DND-41 (cell line): Measurements from ENCODE around the gene RRP36.
"Not testable (repeated sequence)": the region's sequence is repeated elsewhere in the genome, so short reads cannot be mapped to it uniquely, and the experiment has no call there.

ENCODE experiments used
- ATAC-seq: fragments of 200-7000 bp; cut with Tn5 transposase; 3 replicates; pipeline ENCODE4 v1.9.1; 2021; ENCODE audit warnings: low read depth; ENCODE audit not compliant: insufficient read depth
- DNase-seq: peaks from one replicate; pipeline ENCODE4 v3.0.0-alpha.2; 2020
- H2AFZ ChIP-seq: 2 replicates; pipeline ENCODE4 v1.6.0; 2012; ENCODE audit warnings: low read depth, low read length
- H3K27ac ChIP-seq: 2 replicates; pipeline ENCODE4 v1.5.1; 2012; ENCODE audit warnings: low read length, inconsistent platforms
- H3K27me3 ChIP-seq: fragments of 200-600 bp; sonication (generic); 2 replicates; pipeline ENCODE4 v1.6.0; 2012; ENCODE audit warnings: low read length, mild to moderate bottlenecking, inconsistent platforms; ENCODE audit not compliant: insufficient read depth, poor library complexity
- H3K36me3 ChIP-seq: 2 replicates; pipeline ENCODE4 v1.5.1; 2012; ENCODE audit warnings: low read length, inconsistent platforms; ENCODE audit not compliant: insufficient read depth
- H3K4me1 ChIP-seq: 2 replicates; pipeline ENCODE4 v1.5.1; 2012; ENCODE audit warnings: mild to moderate bottlenecking, low read length; ENCODE audit not compliant: insufficient read depth
- H3K4me2 ChIP-seq: 2 replicates; pipeline ENCODE4 v1.6.0; 2012; ENCODE audit warnings: mild to moderate bottlenecking, moderate library complexity, low read length, inconsistent platforms; ENCODE audit not compliant: insufficient read depth
- H3K4me3 ChIP-seq, 2 experiments: fragments of 200-600 bp in 1 of 2; shearing (Covaris generic) in 1 of 2; 2 replicates each; pipeline ENCODE4 v1.5.1; 2012 to 2016; ENCODE audit warnings: inconsistent platforms in 2 of 2, low read length in 2 of 2, mild to moderate bottlenecking in 2 of 2, low read depth in 1 of 2, moderate library complexity in 1 of 2
- H3K79me2 ChIP-seq: 2 replicates; pipeline ENCODE4 v1.6.0; 2012; ENCODE audit warnings: low read length, inconsistent platforms; ENCODE audit not compliant: insufficient read depth
- H3K9ac ChIP-seq: 2 replicates; pipeline ENCODE4 v1.6.0; 2012; ENCODE audit warnings: low read depth, mild to moderate bottlenecking, inconsistent platforms, low read length, moderate library complexity
- H3K9me3 ChIP-seq: 2 replicates; pipeline ENCODE4 v1.5.1; 2012; ENCODE audit warnings: low read length, moderate library complexity, mild to moderate bottlenecking, inconsistent platforms; ENCODE audit not compliant: insufficient read depth, severe bottlenecking
- H4K20me1 ChIP-seq: 2 replicates; pipeline ENCODE4 v1.6.0; 2012; ENCODE audit warnings: low read length; ENCODE audit not compliant: insufficient read depth
- EZH2 ChIP-seq: IDR thresholded peaks from 3 replicates; pipeline ENCODE4 v1.6.1; 2012; ENCODE audit warnings: borderline replicate concordance, low read depth, mild to moderate bottlenecking, moderate library complexity, low read length, inconsistent platforms; ENCODE audit not compliant: severe bottlenecking
- TF ChIP-seq, protein P1 (sequence below): IDR thresholded peaks from 2 replicates; pipeline ENCODE4 v1.5.1; 2012; ENCODE audit warnings: borderline replicate concordance, low read length, moderate library complexity, mild to moderate bottlenecking; ENCODE audit not compliant: poor library complexity, severe bottlenecking; ENCODE audit errors: extremely low read depth

Gene RRP36

DNA sequence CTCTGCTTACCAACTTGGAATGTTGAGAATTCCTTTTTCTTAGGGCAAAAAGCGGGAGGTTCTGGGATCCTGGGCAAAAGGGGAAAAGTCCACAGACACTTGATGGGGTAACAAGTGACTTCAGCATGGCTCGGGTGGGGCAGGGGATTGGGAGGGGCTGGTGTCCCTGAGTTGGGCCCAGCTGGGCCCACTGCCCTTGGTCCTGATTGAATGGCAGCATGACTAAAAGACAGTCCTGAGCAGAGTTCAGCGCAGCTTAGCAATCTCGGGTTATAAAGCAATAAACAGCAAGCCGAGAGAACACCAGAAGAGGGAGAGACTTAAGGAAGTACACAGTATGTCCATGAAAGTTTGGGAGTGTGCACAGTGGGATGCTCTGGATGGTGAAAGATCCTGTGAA is 31.5 kb upstream of the RRP36 start:
- no peaks in the 10 kb centered on the region for H3K9me3 ChIP-seq
- no peak overlapping the region for H3K27ac ChIP-seq
- H3K4me1 ChIP-seq, result peaks cover 35% of the 10 kb centered on the region
- no peak overlapping the region for H3K4me2 ChIP-seq
- H3K36me3 ChIP-seq, result peaks cover 43% of the 10 kb centered on the region
- no peaks in the 10 kb centered on the region for H3K27me3 ChIP-seq
- ATAC-seq (no peak), DNase-seq (no peak)
- H2AFZ ChIP-seq, result no peak overlapping the region
- H3K79me2 ChIP-seq, result peaks cover 73% of the 10 kb centered on the region
- peaks cover 12% of the 10 kb centered on the region; the same call in 1 of the 2 replicates for H4K20me1 ChIP-seq
- no peak overlapping the region for H3K4me3 ChIP-seq
- TF ChIP-seq, protein P1, sequence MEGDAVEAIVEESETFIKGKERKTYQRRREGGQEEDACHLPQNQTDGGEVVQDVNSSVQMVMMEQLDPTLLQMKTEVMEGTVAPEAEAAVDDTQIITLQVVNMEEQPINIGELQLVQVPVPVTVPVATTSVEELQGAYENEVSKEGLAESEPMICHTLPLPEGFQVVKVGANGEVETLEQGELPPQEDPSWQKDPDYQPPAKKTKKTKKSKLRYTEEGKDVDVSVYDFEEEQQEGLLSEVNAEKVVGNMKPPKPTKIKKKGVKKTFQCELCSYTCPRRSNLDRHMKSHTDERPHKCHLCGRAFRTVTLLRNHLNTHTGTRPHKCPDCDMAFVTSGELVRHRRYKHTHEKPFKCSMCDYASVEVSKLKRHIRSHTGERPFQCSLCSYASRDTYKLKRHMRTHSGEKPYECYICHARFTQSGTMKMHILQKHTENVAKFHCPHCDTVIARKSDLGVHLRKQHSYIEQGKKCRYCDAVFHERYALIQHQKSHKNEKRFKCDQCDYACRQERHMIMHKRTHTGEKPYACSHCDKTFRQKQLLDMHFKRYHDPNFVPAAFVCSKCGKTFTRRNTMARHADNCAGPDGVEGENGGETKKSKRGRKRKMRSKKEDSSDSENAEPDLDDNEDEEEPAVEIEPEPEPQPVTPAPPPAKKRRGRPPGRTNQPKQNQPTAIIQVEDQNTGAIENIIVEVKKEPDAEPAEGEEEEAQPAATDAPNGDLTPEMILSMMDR, result no peak
- TF ChIP-seq EZH2, result no peak
- H3K9ac ChIP-seq, result no peak overlapping the region

DNA sequence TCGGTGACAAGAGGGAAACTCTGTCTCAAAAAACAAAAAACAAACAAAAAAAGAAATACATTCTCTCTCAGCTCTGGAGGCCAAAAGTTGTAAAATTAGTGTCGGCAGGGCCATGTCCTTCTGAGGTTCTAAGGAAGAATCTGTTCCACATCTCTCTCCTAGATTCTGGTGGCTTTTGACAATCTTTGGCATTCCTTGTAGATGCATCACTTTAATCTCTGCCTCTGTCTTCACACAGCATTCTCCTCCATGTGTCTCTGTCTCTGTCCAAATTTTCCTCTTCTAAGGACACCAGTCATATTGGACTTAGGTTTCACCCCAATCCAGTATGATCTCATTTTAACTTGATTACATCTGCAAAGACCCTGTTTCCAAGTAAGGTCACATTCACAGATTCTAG is 28.0 kb upstream of the RRP36 start:
- H3K27ac ChIP-seq, result no peak overlapping the region
- H4K20me1 ChIP-seq, result no peaks in the 10 kb centered on the region; the same call in 1 of the 2 replicates
- H3K27me3 ChIP-seq, result no peaks in the 10 kb centered on the region
- no peak overlapping the region for H3K4me2 ChIP-seq
- H3K4me1 ChIP-seq, result peaks cover 2% of the 10 kb centered on the region
- H3K9me3 ChIP-seq, result no peaks in the 10 kb centered on the region
- peaks cover 36% of the 10 kb centered on the region for H3K36me3 ChIP-seq
- DNase-seq (no peak), ATAC-seq (no peak)
- no peak overlapping the region for H2AFZ ChIP-seq
- TF ChIP-seq EZH2, result no peak
- TF ChIP-seq, protein P1, result no peak
- H3K4me3 ChIP-seq, result no peak overlapping the region
- no peak overlapping the region for H3K9ac ChIP-seq
- H3K79me2 ChIP-seq, result peaks cover 44% of the 10 kb centered on the region

DNA sequence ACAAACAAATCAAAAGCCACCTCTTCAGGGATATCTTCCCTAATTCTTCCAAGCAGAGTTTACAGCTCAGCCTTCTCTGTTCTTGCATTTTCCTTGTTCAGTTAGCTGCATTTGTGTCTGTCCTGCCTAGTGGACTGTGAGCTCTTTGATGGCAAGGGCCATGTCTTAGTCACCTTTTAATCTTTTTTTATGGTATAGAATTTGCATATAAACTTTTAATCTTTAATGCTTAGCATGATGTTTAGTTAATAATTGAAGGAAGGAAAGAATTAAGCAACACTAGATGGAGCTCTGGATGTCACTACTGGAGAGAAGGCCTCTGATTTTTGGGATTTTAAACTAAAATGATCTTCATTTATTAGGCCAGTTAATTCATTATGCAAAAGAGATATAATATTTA is 24.9 kb upstream of the RRP36 start:
- no peak overlapping the region for H3K27ac ChIP-seq
- H2AFZ ChIP-seq, result no peak overlapping the region
- H3K4me3 ChIP-seq, result no peak overlapping the region
- H3K27me3 ChIP-seq, result no peaks in the 10 kb centered on the region
- no peaks in the 10 kb centered on the region; the same call in 1 of the 2 replicates for H4K20me1 ChIP-seq
- peaks cover 19% of the 10 kb centered on the region for H3K36me3 ChIP-seq
- H3K79me2 ChIP-seq, result peaks cover 38% of the 10 kb centered on the region
- H3K9ac ChIP-seq, result no peak overlapping the region
- H3K9me3 ChIP-seq, result no peaks in the 10 kb centered on the region
- TF ChIP-seq EZH2, result no peak
- TF ChIP-seq, protein P1, result no peak
- H3K4me1 ChIP-seq, result no peaks in the 10 kb centered on the region
- no peak overlapping the region for H3K4me2 ChIP-seq
- ATAC-seq, result no peak
- DNase-seq, result no peak

DNA sequence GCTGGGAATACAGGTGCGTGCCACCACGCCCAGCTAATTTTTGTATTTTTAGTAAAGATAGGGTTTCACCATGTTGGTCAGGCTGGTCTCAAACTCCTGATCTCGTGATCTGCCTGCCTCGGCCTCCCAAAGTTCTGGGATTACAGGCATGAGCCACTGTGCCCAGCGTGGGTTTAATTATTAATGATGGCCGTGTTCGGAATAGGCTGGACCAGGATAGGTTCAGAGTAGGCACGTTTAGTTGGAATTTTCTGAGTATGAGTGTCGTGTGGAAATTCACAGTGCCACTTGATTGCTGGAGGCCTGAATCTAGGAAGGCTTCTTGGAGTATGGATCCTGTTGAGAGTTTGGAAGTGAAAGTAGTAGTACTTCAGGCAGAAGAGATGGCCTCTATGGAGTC is 23.2 kb upstream of the RRP36 start:
- DNase-seq, H3K4me3 ChIP-seq, H3K27ac ChIP-seq, H2AFZ ChIP-seq, H3K4me1 ChIP-seq, H3K9me3 ChIP-seq, H3K4me2 ChIP-seq, ATAC-seq, H3K27me3 ChIP-seq, H3K9ac ChIP-seq, H4K20me1 ChIP-seq: not testable (repeated sequence)
- Histone ChIP-seq H3K79me2 (peaks cover 31% of the 10 kb centered on the region), H3K36me3 (peaks cover 23% of the 10 kb centered on the region; the same call in 1 of the 2 replicates)
